Activated CD4-positive, alpha-beta T cell treated with anti-CD3 and anti-CD28 coated beads, Interleukin-2, amount 50 U/mL, for 48 hours (primary cell): ENCODE measurements around the gene ACADVL.

ENCODE experiments used
- DNase-seq, 2 experiments: peaks; one replicate each; pipeline ENCODE4 v3.0.0-alpha.2; 2020

ACADVL gene

GRCh38 chr17:7217113-7217987 is 2.4 kb upstream of the ACADVL start:
- no peak for DNase-seq

GRCh38 chr17:7218166-7218565 is 1.6 kb upstream of the ACADVL start:
- DNase-seq: no peak

- no peak for DNase-seq
Observed at GRCh38 chr17:7218758-7219157, 980 bp upstream of the ACADVL start.

- no peak for DNase-seq
Observed at GRCh38 chr17:7219229-7219811, 418 bp upstream of the ACADVL start.

- DNase-seq: peak; percentile 66 to 72
Observed at GRCh38 chr17:7220593-7221277, 997 bp downstream of the ACADVL start.

- no peak for DNase-seq
Observed at GRCh38 chr17:7221278-7222092, 1.7 kb downstream of the ACADVL start.

GRCh38 chr17:7222093-7222971 is 2.6 kb downstream of the ACADVL start:
- no peak for DNase-seq

- DNase-seq: no peak
Observed at GRCh38 chr17:7222972-7223292, 3.2 kb downstream of the ACADVL start.

- no peak for DNase-seq
Observed at GRCh38 chr17:7223375-7223774, 3.6 kb downstream of the ACADVL start.

GRCh38 chr17:7224110-7224509 is 4.4 kb downstream of the ACADVL start:
- no peak for DNase-seq

GRCh38 chr17:7224661-7225111 is 4.9 kb downstream of the ACADVL start:
- no peak for DNase-seq

GRCh38 chr17:7225711-7226331 is 6.1 kb downstream of the ACADVL start:
- no peak for DNase-seq

- no peak for DNase-seq
Observed at GRCh38 chr17:7226721-7227710, 7.3 kb downstream of the ACADVL start.

- DNase-seq: no peak
Observed at GRCh38 chr17:7228920-7229319, 9.2 kb downstream of the ACADVL start.

- DNase-seq: no peak
Observed at GRCh38 chr17:7229504-7229903, 9.8 kb downstream of the ACADVL start.

- no peak for DNase-seq
Observed at GRCh38 chr17:7232114-7232513, 12.4 kb downstream of the ACADVL start.

GRCh38 chr17:7233701-7234082 is 14.0 kb downstream of the ACADVL start:
- no peak for DNase-seq

- DNase-seq: peak; percentile 95
Observed at GRCh38 chr17:7234083-7234951, 14.6 kb downstream of the ACADVL start, which contains the start of gene DVL2. Gene DVL2 (minus strand): TSS chr17:7234517. CDS start chr17:7234262, 255 bp downstream.
